Osteoblast (primary cell): ENCODE data around the gene FOSB. TPM values are rescaled to one million over a fixed set of nuclear protein-coding genes. Genes with fewer than 3 reads are reported as not detected.

Experiments used
- DNase-seq: peaks from one replicate; pipeline ENCODE4 v3.0.0; 2011; ENCODE audit warnings: low spot score, mixed read lengths; ENCODE audit not compliant: insufficient read length; ENCODE audit errors: missing footprints
- H2AFZ ChIP-seq: 2 replicates; pipeline ENCODE4 v1.6.0; 2011; ENCODE audit warnings: mild to moderate bottlenecking, low read length
- H3K27ac ChIP-seq: 2 replicates; pipeline ENCODE4 v1.5.1; 2011; ENCODE audit warnings: mild to moderate bottlenecking, low read depth, low read length, moderate library complexity
- H3K27me3 ChIP-seq: 2 replicates; pipeline ENCODE4 v1.6.0; 2012; ENCODE audit warnings: mild to moderate bottlenecking, control low read depth, inconsistent platforms, low read length, moderate library complexity; ENCODE audit not compliant: insufficient read depth
- H3K36me3 ChIP-seq: 2 replicates; pipeline ENCODE4 v1.5.1; 2011; ENCODE audit warnings: mild to moderate bottlenecking, low read length, control low read depth, moderate library complexity; ENCODE audit not compliant: insufficient read depth
- H3K4me1 ChIP-seq: 2 replicates; pipeline ENCODE4 v1.5.1; 2011; ENCODE audit warnings: mild to moderate bottlenecking, low read length, control low read depth, moderate library complexity; ENCODE audit not compliant: insufficient read depth
- H3K4me2 ChIP-seq: 2 replicates; pipeline ENCODE4 v1.6.0; 2011; ENCODE audit warnings: mild to moderate bottlenecking, low read length; ENCODE audit not compliant: insufficient read depth
- H3K4me3 ChIP-seq: fragments of 200-600 bp; sonication (generic); 3 replicates; pipeline ENCODE4 v1.5.1; 2012; ENCODE audit warnings: mild to moderate bottlenecking, low read length, inconsistent platforms; ENCODE audit not compliant: insufficient read depth
- H3K79me2 ChIP-seq: 2 replicates; pipeline ENCODE4 v1.6.0; 2012; ENCODE audit warnings: mild to moderate bottlenecking, low read length, control low read depth, inconsistent platforms; ENCODE audit not compliant: insufficient read depth
- H3K9me3 ChIP-seq: 2 replicates; pipeline ENCODE4 v1.5.1; 2011; ENCODE audit warnings: low read depth, low read length, control low read depth
- H4K20me1 ChIP-seq: 2 replicates; pipeline ENCODE4 v1.6.0; 2012; ENCODE audit warnings: mild to moderate bottlenecking, low read length, control low read depth; ENCODE audit not compliant: insufficient read depth
- CTCF ChIP-seq: IDR thresholded peaks from 2 replicates; pipeline ENCODE4 v1.5.1; 2011; ENCODE audit warnings: mild to moderate bottlenecking, low read depth, low read length, moderate library complexity; ENCODE audit errors: extremely low read depth
- total RNA-seq: library from RNA; depleted of rRNA; stranded (reverse); fragments of >200 nt; gene quantifications from 2 replicates; pipeline ENCODE4 v1.2.3, GENCODE V29; 2012

FOSB gene
- total RNA-seq, 1 donor, result 3.3 TPM

- H3K4me3 ChIP-seq, result no peak overlapping the region
Measured at GRCh38 chr19:45512881-45513483, 45.2 kb downstream of the FOSB start.

GRCh38 chr19:45514376-45515051 lies 46.7 kb downstream of the FOSB start:
- Histone ChIP-seq H3K27ac (no peak overlapping the region), H3K27me3 (no peaks in the 10 kb centered on the region), H3K36me3 (peaks cover 17% of the 10 kb centered on the region), H3K4me1 (peaks cover 4% of the 10 kb centered on the region), H3K4me2 (no peak overlapping the region), H2AFZ (no peak overlapping the region), H3K4me3 (no peak overlapping the region), H3K9me3 (no peaks in the 10 kb centered on the region), H3K79me2 (peaks cover 85% of the 10 kb centered on the region), H4K20me1 (peaks cover 70% of the 10 kb centered on the region)
- TF ChIP-seq CTCF, result no peak
- DNase-seq, result no peak

More at GRCh38 chr19:45512881-45513483, 45.2 kb downstream of the FOSB start:
- Histone ChIP-seq H3K27ac (no peak overlapping the region), H3K4me1 (peaks cover 6% of the 10 kb centered on the region), H3K27me3 (no peaks in the 10 kb centered on the region), H2AFZ (no peak overlapping the region), H3K9me3 (no peaks in the 10 kb centered on the region), H4K20me1 (peaks cover 69% of the 10 kb centered on the region), H3K36me3 (peaks cover 7% of the 10 kb centered on the region), H3K4me2 (no peak overlapping the region), H3K79me2 (peaks cover 93% of the 10 kb centered on the region)
- no peak for DNase-seq
- TF ChIP-seq CTCF, result no peak

GRCh38 chr19:45515081-45515624 lies 47.4 kb downstream of the FOSB start:
- H3K36me3 ChIP-seq, result peaks cover 21% of the 10 kb centered on the region
- DNase-seq, result no peak
- H3K4me1 ChIP-seq, result no peaks in the 10 kb centered on the region
- H2AFZ ChIP-seq, result no peak overlapping the region
- H3K27ac ChIP-seq, result no peak overlapping the region
- H3K4me2 ChIP-seq, result no peak overlapping the region
- H3K9me3 ChIP-seq, result no peaks in the 10 kb centered on the region
- H3K27me3 ChIP-seq, result no peaks in the 10 kb centered on the region
- H3K79me2 ChIP-seq, result peaks cover 82% of the 10 kb centered on the region
- peaks cover 64% of the 10 kb centered on the region for H4K20me1 ChIP-seq
- H3K4me3 ChIP-seq, result no peak overlapping the region
- TF ChIP-seq CTCF, result no peak

- no peak overlapping the region for H3K4me2 ChIP-seq
- H4K20me1 ChIP-seq, result peaks cover 62% of the 10 kb centered on the region
- no peaks in the 10 kb centered on the region for H3K9me3 ChIP-seq
- H3K27me3 ChIP-seq, result no peaks in the 10 kb centered on the region
- H2AFZ ChIP-seq, result no peak overlapping the region
- TF ChIP-seq CTCF, result no peak
- no peaks in the 10 kb centered on the region for H3K4me1 ChIP-seq
- H3K36me3 ChIP-seq, result peaks cover 25% of the 10 kb centered on the region
- no peak for DNase-seq
- H3K27ac ChIP-seq, result no peak overlapping the region
- H3K79me2 ChIP-seq, result peaks cover 80% of the 10 kb centered on the region
- no peak overlapping the region for H3K4me3 ChIP-seq
Measured at GRCh38 chr19:45515807-45516401, 48.1 kb downstream of the FOSB start.
